Measurements from ENCODE around the gene KCTD6. TPM values are rescaled to one million over a fixed set of nuclear protein-coding genes. Genes with fewer than 3 reads are reported as not detected.

Gene KCTD6
- polyA plus RNA-seq, 1 of the 3 experiments (the other 2 are of a cell fraction): 7.8 TPM

DNA sequence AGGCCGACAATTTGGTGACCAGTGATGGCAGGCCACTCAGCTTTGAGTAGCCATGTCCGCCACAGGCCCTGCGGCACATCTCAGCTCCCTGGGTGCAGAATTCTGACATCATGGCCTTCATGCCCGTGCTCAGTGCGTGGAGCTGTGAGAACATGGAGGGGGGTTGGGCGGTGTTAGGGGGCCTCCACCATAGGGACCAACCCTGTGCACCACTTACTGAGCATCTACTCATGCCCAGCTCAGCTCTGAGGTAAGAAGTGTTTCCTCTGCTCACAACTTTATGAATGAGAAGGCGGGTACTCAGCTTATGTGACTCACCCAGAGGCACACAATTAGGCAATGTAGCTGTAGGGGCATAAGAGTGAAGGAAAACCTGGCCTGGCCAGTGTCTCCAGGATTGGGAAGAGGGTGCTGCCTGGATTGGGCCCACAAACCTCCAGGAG lies 34.6 kb downstream of the KCTD6 start:
- ChIA-PET POLR2A (no interaction called here), CTCF (interaction anchor here (1.4 to 12.5 kb wide), 2 partner anchors 33 to 220 kb away, joined by 6 to 99 read pairs; partner anchors contain the start of genes HTD2, KCTD6 and RPP14)
- Histone ChIP-seq H4K20me1 (ENCODE audit: insufficient read depth) (no peaks in the 10 kb centered on the region), H3K4me1 (ENCODE audit: control insufficient read depth in 1 of 2, insufficient read depth in 2 of 2, low read depth in 1 of 2, low read length in 1 of 2) (peaks cover 19 to 23% of the 10 kb centered on the region in 2 experiments), H3K27ac (ENCODE audit: low read depth in 2 of 2, low read length in 1 of 2) (0 out of 4 replicates have a peak overlapping the region, but pooled peaks of 1 of the 2 experiments have one; percentile 23), H3K4me2 (no peak overlapping the region; the same call in 1 of the 2 replicates), H3K36me3 (replicated peaks in 1 of 2; ENCODE audit: control insufficient read depth in 1 of 2, insufficient read depth in 2 of 2, low read length in 1 of 2) (no peaks in the 10 kb centered on the region), H3K4me3 (ENCODE audit: low read depth in 2 of 2, low read length in 1 of 2) (no peak overlapping the region), H3K9ac (no peak overlapping the region), H3F3A (replicated peaks; ENCODE audit: insufficient read depth) (no peaks in the 10 kb centered on the region), H3K9me3 (no peaks in the 10 kb centered on the region), H2AFZ (ENCODE audit: low read depth) (no peak overlapping the region), H3K79me2 (ENCODE audit: insufficient read depth) (no peaks in the 10 kb centered on the region), H3K9me2 (no peaks in the 10 kb centered on the region), H3K27me3 (ENCODE audit: insufficient read depth) (no peaks in the 10 kb centered on the region)
- 62% methylated on average over 6 of the region's 7 CpGs for WGBS (ENCODE audit: low lambda C conversion rate)
- no peak for DNase-seq
- TF ChIP-seq, protein P1, sequence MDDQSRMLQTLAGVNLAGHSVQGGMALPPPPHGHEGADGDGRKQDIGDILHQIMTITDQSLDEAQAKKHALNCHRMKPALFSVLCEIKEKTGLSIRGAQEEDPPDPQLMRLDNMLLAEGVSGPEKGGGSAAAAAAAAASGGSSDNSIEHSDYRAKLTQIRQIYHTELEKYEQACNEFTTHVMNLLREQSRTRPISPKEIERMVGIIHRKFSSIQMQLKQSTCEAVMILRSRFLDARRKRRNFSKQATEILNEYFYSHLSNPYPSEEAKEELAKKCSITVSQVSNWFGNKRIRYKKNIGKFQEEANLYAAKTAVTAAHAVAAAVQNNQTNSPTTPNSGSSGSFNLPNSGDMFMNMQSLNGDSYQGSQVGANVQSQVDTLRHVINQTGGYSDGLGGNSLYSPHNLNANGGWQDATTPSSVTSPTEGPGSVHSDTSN (IDR thresholded peaks at IDR 0.05): 0 out of 2 replicates have a peak, but pooled peaks have one; percentile 12
- TF ChIP-seq, protein P2, sequence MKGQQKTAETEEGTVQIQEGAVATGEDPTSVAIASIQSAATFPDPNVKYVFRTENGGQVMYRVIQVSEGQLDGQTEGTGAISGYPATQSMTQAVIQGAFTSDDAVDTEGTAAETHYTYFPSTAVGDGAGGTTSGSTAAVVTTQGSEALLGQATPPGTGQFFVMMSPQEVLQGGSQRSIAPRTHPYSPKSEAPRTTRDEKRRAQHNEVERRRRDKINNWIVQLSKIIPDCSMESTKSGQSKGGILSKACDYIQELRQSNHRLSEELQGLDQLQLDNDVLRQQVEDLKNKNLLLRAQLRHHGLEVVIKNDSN (IDR thresholded peaks at IDR 0.05; ENCODE audit: borderline replicate concordance, low read depth): no peak
- TF ChIP-seq, protein P3, sequence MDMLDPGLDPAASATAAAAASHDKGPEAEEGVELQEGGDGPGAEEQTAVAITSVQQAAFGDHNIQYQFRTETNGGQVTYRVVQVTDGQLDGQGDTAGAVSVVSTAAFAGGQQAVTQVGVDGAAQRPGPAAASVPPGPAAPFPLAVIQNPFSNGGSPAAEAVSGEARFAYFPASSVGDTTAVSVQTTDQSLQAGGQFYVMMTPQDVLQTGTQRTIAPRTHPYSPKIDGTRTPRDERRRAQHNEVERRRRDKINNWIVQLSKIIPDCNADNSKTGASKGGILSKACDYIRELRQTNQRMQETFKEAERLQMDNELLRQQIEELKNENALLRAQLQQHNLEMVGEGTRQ (IDR thresholded peaks at IDR 0.05; ENCODE audit: borderline replicate concordance, low read depth, low read length): no peak
- no peak for TF ChIP-seq CHD2 (IDR thresholded peaks at IDR 0.05; ENCODE audit: low read length, partially characterized antibody)
- TF ChIP-seq NFIC (IDR thresholded peaks at IDR 0.05; ENCODE audit: borderline replicate concordance): peak; percentile 41
- TF ChIP-seq EZH2phosphoT487 (IDR thresholded peaks at IDR 0.05; ENCODE audit: borderline replicate concordance, low read depth): no peak
- TF ChIP-seq, protein P4, sequence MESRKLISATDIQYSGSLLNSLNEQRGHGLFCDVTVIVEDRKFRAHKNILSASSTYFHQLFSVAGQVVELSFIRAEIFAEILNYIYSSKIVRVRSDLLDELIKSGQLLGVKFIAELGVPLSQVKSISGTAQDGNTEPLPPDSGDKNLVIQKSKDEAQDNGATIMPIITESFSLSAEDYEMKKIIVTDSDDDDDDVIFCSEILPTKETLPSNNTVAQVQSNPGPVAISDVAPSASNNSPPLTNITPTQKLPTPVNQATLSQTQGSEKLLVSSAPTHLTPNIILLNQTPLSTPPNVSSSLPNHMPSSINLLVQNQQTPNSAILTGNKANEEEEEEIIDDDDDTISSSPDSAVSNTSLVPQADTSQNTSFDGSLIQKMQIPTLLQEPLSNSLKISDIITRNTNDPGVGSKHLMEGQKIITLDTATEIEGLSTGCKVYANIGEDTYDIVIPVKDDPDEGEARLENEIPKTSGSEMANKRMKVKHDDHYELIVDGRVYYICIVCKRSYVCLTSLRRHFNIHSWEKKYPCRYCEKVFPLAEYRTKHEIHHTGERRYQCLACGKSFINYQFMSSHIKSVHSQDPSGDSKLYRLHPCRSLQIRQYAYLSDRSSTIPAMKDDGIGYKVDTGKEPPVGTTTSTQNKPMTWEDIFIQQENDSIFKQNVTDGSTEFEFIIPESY (IDR thresholded peaks at IDR 0.05; ENCODE audit: borderline replicate concordance, low read depth): no peak
- TF ChIP-seq RCOR1 (IDR thresholded peaks at IDR 0.05; ENCODE audit: low read length): no peak
- TF ChIP-seq RFX5 (IDR thresholded peaks at IDR 0.05; ENCODE audit: low read length): no peak
- TF ChIP-seq MEF2A (IDR thresholded peaks at IDR 0.05; ENCODE audit: borderline replicate concordance, low read depth): no peak
- peak; percentile 40; the same call in 1 of the 2 replicates for TF ChIP-seq YY1 (IDR thresholded peaks at IDR 0.05; ENCODE audit: low read depth)
- no peak for TF ChIP-seq NRF1 (IDR thresholded peaks at IDR 0.05; ENCODE audit: low read depth, low read length)
- TF ChIP-seq FOSL2 (IDR thresholded peaks at IDR 0.05; ENCODE audit: borderline replicate concordance, low read depth): peak; percentile 89
- peak; percentile 51; the same call in 1 of the 2 replicates for TF ChIP-seq TCF12 (IDR thresholded peaks at IDR 0.05)
- TF ChIP-seq, protein P5, sequence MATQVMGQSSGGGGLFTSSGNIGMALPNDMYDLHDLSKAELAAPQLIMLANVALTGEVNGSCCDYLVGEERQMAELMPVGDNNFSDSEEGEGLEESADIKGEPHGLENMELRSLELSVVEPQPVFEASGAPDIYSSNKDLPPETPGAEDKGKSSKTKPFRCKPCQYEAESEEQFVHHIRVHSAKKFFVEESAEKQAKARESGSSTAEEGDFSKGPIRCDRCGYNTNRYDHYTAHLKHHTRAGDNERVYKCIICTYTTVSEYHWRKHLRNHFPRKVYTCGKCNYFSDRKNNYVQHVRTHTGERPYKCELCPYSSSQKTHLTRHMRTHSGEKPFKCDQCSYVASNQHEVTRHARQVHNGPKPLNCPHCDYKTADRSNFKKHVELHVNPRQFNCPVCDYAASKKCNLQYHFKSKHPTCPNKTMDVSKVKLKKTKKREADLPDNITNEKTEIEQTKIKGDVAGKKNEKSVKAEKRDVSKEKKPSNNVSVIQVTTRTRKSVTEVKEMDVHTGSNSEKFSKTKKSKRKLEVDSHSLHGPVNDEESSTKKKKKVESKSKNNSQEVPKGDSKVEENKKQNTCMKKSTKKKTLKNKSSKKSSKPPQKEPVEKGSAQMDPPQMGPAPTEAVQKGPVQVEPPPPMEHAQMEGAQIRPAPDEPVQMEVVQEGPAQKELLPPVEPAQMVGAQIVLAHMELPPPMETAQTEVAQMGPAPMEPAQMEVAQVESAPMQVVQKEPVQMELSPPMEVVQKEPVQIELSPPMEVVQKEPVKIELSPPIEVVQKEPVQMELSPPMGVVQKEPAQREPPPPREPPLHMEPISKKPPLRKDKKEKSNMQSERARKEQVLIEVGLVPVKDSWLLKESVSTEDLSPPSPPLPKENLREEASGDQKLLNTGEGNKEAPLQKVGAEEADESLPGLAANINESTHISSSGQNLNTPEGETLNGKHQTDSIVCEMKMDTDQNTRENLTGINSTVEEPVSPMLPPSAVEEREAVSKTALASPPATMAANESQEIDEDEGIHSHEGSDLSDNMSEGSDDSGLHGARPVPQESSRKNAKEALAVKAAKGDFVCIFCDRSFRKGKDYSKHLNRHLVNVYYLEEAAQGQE (IDR thresholded peaks at IDR 0.05; ENCODE audit: low read depth, low read length): no peak
- TF ChIP-seq, protein P6, sequence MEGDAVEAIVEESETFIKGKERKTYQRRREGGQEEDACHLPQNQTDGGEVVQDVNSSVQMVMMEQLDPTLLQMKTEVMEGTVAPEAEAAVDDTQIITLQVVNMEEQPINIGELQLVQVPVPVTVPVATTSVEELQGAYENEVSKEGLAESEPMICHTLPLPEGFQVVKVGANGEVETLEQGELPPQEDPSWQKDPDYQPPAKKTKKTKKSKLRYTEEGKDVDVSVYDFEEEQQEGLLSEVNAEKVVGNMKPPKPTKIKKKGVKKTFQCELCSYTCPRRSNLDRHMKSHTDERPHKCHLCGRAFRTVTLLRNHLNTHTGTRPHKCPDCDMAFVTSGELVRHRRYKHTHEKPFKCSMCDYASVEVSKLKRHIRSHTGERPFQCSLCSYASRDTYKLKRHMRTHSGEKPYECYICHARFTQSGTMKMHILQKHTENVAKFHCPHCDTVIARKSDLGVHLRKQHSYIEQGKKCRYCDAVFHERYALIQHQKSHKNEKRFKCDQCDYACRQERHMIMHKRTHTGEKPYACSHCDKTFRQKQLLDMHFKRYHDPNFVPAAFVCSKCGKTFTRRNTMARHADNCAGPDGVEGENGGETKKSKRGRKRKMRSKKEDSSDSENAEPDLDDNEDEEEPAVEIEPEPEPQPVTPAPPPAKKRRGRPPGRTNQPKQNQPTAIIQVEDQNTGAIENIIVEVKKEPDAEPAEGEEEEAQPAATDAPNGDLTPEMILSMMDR (IDR thresholded peaks at IDR 0.05): no peak
- TF ChIP-seq FOXM1 (IDR thresholded peaks at IDR 0.05; ENCODE audit: low read depth): no peak
- no peak for TF ChIP-seq GATA2 (CRISPR knock-in tag; IDR thresholded peaks at IDR 0.05)
- TF ChIP-seq, protein P7, sequence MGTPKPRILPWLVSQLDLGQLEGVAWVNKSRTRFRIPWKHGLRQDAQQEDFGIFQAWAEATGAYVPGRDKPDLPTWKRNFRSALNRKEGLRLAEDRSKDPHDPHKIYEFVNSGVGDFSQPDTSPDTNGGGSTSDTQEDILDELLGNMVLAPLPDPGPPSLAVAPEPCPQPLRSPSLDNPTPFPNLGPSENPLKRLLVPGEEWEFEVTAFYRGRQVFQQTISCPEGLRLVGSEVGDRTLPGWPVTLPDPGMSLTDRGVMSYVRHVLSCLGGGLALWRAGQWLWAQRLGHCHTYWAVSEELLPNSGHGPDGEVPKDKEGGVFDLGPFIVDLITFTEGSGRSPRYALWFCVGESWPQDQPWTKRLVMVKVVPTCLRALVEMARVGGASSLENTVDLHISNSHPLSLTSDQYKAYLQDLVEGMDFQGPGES (IDR thresholded peaks at IDR 0.05; ENCODE audit: low read depth, low read length): no peak
- TF ChIP-seq JUND (IDR thresholded peaks at IDR 0.05): peak; percentile 89
- no peak for TF ChIP-seq RXRA (IDR thresholded peaks at IDR 0.05; ENCODE audit: borderline replicate concordance, low read depth)
- TF ChIP-seq SIN3A (IDR thresholded peaks at IDR 0.05; ENCODE audit: borderline replicate concordance, low read depth, low read length): no peak

Measured in SK-N-SH (cell line).